HK-2 (cell line): ENCODE data around the gene SLC16A9.
"Not testable (repeated sequence)": the region's sequence is repeated elsewhere in the genome, so short reads cannot be mapped to it uniquely, and the experiment has no call there.

Experiments
- DNase-seq: peaks from one replicate; pipeline ENCODE4 v3.0.0-alpha.2; 2018; ENCODE audit not compliant: unreplicated experiment

Gene SLC16A9, protein sequence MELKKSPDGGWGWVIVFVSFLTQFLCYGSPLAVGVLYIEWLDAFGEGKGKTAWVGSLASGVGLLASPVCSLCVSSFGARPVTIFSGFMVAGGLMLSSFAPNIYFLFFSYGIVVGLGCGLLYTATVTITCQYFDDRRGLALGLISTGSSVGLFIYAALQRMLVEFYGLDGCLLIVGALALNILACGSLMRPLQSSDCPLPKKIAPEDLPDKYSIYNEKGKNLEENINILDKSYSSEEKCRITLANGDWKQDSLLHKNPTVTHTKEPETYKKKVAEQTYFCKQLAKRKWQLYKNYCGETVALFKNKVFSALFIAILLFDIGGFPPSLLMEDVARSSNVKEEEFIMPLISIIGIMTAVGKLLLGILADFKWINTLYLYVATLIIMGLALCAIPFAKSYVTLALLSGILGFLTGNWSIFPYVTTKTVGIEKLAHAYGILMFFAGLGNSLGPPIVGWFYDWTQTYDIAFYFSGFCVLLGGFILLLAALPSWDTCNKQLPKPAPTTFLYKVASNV

DNA sequence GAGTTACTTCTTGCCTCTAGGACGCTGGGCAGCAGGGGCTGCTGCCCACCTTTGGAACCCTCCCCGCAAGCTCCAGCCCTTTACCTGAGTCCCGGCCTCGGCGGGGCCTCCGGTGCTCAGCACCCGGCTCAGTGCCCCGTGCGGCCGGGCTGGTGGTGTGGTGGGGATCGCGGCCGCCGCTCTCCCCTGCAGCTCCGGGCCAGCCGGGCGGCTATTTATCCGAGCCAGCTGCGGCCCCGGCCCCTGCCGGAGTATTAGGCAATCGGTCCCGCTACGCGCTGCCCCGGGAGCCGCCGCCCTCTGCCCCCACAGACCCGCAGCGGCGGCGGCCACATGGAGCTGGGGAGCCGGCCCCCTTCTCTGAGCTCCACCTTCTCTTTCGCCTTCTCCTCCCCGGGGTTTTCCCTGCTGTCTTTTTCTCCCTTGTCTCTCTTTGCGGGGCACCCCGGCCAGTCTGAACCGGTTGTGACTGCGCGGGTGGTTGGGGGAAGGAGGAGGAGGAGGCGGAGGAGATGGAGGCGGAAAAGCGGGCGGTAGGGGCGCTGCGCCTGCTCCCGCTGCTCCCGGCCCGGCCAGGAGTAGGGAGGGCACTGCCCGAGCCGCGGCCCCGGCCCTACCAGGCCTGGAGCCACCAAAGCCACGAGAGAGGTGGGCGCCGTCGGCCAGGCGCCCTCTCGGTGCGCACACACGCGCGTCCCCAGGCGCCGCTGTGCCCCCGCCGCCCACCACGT, at the start of gene SLC16A9:
Gene SLC16A9 (minus strand): TSS at position 456 of the 731 bp plus-strand sequence. CDS start 25,559 bp downstream, outside the sequence.
- DNase-seq: peak; percentile 89

DNA sequence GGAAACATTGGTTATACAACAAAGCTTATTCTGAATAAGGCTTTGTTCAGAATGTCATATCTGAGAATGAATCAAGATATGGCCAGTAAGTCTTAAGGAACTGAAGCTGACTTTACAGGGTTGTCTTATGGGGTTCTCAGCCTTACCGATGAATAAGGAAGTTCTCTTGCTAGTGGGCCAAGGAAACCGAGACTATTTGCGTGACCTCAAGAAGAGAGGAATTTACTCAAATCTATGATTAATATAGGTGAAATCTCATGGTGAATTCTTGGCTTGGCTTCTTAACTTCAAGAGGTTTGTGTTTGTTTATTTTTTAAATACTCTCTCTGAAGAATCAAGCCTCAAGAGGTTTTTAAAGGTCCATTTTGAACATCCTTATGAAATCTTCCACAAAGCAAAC, 48.3 kb upstream of the SLC16A9 start:
- DNase-seq: no peak

DNA sequence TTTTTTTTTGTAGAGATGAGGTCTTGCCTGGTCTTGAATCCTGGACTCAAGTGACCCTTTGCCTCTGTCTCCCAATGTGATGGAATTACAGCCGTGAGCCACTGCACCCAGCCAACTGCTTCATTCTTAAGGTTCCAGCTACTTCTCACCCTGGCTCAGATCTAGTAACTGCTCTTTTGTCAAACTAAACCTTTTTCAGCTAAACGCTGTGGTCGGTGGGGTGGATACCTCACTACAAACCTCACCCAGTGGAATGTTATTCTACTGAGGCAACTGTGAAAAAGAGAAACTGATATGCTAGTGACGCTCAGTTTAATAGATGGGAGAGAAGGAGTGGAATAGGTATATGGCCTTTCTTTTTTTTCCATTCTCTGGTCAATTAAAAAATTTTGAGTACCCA, 45.3 kb upstream of the SLC16A9 start:
- DNase-seq: no peak

DNA sequence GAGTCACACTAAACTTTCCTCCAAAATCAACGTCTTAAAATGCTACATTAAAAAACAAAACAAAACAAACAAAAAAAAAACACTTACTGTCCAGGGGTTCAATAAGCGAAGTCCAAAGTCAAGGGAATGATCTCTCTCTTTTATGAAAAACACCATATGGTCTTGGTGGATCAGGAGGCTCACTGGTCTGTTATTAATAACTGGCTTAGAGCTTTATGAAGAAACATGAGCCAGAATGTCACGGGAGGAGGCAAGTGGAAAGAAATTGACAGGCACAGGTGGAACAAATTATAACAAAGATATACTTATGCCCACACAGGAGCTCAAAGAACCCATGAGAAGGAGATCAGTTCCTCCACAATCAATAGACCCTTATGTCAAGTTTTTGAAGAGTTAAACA, 43.6 kb upstream of the SLC16A9 start, which contains the start of gene MRLN:
Gene MRLN (minus strand): TSS at position 189 of the 400 bp plus-strand sequence.
- DNase-seq: no peak

DNA sequence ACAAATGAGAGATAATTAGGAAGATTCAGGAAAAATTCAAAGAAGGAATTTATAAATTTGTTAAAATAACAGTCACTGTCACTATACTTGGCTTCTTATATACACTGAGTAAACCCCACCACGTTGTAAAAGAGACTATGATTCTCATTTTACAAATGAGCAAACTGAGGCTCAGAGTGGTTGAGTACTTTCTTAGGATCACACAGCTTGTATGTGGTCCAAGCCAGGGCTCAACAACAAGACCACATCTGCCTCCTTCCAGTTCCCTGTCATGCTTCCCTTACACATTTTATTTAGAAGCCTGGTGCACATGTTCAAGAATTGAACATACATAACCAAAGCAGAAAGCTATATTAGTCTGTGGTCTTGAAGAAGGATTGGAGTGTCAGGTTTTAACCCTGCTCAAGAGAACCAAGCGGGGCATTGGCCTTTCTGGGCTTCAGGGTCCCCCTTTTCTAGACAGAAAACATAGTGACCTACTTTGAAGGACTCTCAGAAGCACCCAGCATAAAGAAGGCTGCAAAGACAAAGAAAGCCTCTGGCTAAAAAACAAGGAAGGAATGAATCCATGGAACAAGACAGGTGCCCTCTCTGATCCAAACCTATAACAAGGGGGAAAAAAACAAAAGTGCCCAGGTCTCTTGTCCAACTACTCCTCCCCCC, 42.8 kb upstream of the SLC16A9 start:
- DNase-seq: no peak

DNA sequence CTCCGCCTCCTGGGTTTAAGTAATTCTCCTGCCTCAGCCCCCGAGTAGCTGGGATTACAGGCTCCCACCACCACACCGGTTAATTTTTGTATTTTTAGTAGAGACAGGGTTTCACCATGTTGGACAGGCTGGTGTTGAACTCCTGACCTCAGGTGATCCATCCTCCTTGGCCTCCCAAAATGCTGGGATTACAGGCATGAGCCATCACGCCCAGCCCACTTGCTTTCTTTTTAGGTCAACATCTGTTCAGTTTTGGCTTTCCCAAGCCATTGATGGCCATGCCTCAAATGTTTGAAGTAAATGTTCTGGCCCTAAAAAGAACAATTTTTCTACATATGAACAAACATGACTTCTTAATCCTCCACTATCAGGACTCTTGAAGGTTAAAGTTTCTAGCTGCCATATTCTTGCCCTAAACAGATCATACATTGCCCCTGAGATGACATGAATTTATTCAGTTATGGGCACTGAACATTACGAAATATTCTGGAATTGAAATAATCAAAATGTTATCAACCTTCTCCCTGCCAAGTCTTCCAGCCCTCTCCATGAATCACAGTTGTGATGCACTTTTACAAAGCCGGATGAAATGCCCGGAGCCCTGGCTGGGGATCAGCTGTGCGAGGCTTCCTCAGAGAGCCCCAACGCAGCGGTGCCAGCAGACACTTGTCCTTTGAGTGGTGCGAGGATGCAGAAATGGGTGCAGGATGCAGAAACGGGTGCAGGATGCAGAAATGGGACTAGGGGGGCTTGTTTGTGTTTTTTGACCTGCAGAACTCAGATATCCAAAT, 40.7 kb upstream of the SLC16A9 start:
- no peak for DNase-seq

DNA sequence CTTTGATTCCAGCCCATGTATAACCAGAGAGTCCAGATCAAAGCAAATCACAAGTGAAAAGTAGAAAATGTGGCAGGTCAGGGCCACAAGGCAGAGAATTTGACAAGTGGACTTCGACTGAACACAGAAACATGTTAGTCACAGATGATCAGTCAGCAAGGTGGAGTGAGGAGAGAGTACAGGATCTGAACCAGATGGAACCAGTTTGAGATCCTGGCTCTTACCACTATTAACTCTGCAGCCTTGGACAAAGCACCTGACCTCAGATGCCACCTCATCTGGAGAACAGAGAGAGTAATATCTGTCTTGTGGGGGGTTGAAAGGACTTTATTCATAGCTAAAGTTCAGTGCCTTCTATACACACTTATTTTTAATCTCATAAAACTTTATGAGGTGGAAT, 39.2 kb upstream of the SLC16A9 start:
- DNase-seq: peak; percentile 4

DNA sequence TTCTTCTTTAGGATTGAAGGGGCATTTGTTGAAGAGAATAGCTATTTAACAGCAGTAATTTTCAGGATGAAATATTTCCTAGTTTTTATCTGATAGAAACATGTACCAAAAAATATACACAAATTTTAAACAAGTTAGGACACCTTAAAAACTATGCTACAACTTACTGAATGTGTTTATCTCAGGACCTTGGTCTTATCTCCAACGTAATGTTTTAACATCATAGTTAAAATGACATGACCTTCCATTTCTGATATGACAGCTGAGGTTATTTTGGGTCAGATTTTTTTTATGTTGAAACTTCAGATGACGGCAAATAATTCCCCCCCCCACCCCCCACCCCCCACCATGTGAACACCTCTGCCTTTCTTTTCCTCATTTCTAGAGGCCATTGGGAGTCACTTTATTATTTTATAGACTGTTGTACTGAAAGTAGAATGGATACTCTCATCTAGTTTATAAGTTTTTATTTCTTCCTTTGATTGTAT, 35.6 kb upstream of the SLC16A9 start:
- no peak for DNase-seq

DNA sequence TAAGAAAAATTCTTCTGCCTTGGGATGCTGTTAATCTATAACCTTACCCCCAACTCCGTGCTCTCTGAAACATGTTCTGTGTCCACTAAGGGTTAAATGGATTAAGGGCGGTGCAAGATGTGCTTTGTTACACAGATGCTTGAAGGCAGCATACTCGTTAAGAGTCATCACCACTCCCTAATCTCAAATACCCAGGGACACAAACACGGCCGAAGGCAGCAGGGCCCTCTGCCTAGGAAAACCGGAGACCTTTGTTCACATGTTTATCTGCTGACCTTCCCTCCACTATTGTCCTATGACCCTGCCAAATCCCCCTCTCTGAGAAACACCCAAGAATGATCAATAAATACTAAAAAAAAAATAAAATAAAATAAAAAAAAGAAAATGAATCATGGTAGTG, 35.1 kb upstream of the SLC16A9 start:
- not testable (repeated sequence) for DNase-seq

DNA sequence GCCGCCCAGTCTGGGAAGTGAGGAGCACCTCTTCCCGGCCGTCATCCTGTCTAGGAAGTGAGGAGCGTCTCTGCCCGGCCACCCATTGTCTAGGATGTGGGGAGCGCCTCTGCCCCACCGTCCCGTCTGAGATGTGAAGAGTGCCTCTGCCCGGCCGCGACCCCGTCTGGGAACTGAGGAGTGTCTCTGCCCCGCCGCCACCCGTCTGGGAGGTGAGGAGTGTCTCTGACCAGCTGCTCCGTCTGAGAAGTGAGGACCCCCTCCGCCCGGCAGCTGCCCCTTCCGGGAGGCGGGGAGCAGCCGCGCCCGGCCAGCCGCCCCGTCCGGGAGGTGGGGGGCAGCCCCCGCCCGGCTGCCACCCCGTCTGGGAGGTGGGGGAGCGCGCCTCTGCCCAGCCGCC, 34.5 kb upstream of the SLC16A9 start:
- DNase-seq: not testable (repeated sequence)

DNA sequence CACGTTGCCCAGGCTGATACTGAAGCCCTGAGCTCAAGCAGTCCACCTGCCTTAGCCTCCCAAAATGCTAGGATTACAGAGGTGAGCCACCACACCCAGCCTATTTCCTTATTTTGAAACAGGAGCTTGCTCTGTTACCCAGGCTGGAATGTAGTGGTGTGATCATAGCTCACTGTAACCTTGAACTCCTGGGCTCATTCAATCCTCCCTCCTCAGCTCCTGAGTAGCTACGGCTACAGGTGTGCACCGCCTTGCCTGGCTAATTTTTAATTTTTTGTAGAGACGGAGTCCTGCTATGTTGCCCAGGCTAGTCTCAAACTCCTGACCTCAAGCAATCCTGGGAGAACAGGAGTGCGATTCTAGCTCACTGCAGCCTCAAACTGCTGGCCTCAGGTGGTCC, 31.9 kb upstream of the SLC16A9 start:
- no peak for DNase-seq

DNA sequence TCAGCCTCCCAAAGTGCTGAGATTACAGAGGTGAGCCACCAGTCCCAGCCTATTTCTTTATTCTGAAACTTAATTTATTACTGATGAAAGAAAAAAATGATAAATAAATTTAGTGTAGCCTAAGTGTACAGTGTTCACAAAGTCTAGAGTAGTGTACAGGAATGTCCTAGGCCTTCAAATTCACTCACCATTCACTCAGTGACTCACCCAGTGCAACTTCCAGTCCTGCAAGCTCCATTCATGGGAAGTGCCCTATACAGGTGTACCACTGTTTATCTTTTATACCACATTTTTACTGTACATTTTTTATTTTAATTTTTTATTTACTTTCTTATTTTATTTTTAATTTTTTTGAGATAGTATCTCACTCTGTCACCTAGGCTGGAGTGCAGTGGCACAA, 31.4 kb upstream of the SLC16A9 start:
- DNase-seq: no peak

DNA sequence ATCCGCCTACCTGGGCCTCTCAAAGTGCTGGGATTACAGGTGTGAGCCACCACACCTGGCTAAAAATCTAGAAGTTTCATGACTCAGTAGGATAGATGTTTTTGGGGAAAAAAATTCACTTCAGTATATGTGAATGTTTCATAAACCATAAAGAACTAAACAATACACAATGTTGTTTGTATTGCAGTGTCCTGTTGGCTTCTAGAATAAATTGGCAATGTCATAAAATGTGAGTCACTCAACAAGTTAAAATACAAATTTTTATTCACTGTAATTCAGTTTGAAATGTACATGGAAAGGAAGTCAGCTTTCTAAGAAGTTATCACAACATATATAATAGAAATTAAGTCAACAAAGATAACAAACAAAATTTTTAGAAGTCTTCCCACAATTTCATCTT, 27.1 kb upstream of the SLC16A9 start:
- DNase-seq: no peak

DNA sequence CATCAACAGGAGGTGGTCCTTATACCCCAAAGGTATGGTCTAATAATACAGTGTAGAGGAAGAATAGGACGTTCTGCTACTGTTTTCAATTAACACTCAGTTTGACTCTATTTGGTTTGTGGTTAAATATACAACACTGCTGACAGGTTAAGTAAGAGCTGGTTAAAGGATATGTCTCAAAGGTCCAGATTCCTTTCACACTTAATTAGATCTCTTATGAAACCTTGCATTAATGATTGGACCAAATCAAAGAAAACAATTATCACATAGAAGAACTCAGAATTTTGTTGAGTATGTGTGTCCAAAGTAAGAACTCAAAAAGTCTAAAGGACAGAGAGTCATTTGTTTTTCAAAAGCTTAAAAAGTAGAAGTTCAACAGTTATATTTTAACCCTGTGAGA, 25.6 kb upstream of the SLC16A9 start:
- DNase-seq: no peak

DNA sequence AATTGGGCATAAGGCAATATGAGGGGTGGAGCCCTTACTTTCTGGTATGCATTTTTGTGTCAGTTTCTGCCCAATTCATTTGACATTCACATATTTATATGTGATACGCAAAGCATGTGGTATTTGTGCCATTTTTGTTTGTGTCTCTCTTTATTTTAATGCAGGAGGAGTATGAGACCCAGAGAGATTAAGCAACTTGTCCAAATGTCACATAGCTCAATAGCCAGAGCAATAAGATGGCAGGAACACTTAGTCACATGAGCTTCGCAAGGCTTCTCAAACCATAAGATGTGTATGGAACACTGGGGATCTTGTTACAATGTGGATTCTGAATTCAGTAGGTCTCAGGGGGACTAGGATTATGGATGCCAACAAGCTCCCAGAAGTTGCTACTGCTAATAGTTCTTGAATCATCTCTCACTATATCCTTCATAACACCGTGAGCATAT, 24.4 kb upstream of the SLC16A9 start:
- no peak for DNase-seq

DNA sequence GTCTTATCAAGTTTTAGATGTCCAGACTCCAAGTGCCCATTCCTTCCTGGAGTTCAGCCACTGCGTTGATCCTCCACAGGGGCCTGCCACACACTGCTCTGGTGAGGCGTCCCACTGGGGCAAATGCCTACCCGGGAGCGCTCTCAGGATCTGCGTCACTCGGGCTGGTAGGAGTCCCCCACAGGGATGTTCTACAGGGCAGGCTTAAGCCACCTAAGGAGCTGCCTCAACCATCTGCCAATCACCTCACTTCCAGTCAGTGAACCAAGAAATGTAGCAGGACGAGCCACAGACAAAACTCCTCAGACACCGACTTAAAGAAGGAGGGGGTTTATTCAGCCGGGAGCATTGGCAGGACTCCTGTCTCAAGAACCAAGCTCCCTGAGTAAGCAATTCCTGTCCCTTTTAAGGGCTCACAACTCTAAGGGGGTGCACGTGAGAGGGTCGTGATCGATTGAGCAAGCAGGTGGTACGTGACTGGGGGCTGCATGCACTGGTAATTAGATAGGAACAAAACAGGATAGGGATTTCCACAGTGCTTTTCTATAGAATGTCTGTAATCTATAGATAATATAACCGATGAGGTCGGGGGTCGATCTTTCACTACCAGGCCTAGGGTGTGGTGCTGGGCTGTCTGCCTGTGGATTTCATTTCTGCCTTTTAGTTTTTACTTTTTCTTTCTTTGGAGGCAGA, 23.8 kb upstream of the SLC16A9 start:
- not testable (repeated sequence) for DNase-seq

DNA sequence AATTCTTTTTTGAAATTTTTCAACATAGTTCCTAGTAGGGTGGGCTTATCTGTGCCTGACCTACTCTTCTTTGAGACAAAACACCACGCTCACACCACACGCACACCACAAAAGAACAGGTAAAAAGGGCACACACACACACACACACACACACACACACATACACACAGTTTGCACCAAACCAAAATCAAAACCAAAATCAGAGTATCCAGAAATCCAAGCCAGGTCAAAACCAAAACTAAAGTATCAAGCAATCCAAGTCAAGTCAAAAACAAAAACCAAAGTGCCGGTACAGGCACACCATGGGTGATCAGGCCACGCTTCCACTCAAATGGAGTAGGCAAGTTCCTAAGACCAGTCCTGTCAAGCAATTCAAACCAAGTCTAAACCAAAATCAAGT, 23.2 kb upstream of the SLC16A9 start:
- not testable (repeated sequence) for DNase-seq

DNA sequence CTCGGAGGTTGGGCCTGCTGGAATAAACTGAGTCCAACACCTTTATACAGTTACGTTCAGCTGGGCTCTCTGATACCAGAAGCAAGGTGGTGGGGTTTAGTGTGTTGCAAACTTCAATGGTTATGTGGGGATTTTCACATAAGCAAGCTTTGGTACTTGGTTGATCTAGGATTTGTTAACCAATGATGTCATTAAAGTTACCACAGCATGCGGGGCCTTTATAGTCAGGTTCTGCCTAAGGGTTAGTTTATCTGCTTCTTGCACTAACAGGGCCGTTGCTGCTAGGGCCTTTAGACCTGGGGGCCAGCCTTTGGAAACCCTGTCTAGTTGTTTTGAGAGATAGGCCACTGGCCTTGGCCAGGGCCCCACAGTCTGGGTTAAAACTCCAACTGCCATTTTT, 19.5 kb upstream of the SLC16A9 start:
- DNase-seq: not testable (repeated sequence)

DNA sequence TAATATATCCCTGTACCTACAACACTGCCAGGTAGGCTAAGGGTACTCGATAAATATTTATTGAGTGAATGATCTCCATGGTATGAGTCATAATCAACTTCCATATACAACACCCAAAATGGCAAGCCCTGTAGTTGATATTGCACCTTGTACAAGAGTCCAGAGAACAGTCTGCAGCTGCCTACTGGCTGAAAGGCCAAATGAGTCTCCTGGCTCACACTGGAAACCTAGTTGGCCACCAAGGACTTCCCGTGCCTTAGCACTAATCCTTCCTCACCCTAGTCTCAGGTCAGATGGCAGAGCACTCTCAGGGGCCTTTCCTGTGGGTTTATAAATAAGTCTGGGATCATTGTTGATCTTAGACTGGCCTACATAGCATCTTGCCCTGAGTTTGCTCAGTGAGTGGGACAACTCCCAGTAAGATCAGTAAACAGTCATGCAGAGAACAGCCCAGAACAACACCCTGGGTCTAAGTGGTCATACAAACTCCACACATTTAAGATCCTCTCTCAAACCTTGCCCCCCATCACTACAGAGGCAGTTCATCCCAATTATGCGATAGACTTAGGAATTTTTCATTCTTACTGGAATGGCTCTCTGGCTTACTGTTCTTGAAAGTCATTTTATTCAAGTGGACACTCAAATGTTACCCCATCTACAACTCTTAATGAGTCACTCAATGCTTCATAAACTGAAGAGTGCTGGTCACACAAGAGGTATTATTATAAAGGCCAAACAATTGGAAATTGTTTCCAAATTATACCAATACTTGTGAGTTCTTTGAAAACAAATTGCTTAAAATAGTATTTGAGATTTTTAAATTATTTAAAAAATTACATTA, 14.7 kb upstream of the SLC16A9 start:
- no peak for DNase-seq

DNA sequence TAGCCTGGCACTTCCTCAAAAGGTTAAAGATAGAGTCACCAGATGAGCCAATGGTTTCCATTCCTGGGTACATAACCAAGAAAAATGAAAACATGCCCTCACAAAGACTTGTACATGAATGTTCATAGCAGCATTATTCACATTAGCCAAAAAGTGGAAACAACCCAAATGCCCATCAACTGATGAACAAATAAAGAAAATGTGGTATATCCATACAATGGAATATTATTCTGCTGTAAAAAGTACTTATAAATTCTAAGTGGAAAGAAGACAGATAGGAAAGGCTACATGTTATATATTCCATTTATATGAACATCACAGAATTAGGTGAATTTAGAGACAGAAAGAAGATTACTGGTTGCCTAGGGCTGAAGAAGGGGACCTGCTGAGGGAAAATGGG, 10.7 kb upstream of the SLC16A9 start:
- no peak for DNase-seq
